AG04450 (cell line): Measurements from ENCODE around the gene TES. TPM values are rescaled to one million over a fixed set of nuclear protein-coding genes. Genes with fewer than 3 reads are reported as not detected.

Experiments
- CTCF ChIA-PET: fragments of 300-600, 350-600 bp; formaldehyde crosslinking; extraction: SDS; loops from one replicate; lab custom pipeline; 2022; ENCODE audit warnings: antibody characterized with exemption, inconsistent platforms; lab: Charles Lee
- POLR2A ChIA-PET: fragments of 350-600 bp; formaldehyde crosslinking; extraction: SDS; loops from one replicate; lab custom pipeline; 2021; ENCODE audit warnings: antibody characterized with exemption, inconsistent platforms; lab: Yijun Ruan, JAX
- DNase-seq: peaks from one replicate; pipeline ENCODE4 v3.0.0-alpha.2; 2011; ENCODE audit warnings: low read depth, low spot score
- H3K27ac ChIP-seq: one replicate; pipeline ENCODE4 v1.5.1; 2012; ENCODE audit warnings: low read depth, low read length, control low read depth
- H3K27me3 ChIP-seq: one replicate; pipeline ENCODE4 v1.6.0; 2012; ENCODE audit warnings: low read length; ENCODE audit not compliant: control insufficient read depth, insufficient read depth
- H3K4me3 ChIP-seq: 2 replicates; pipeline ENCODE4 v1.5.1; 2011; ENCODE audit warnings: mild to moderate bottlenecking, low read depth, low read length, control low read depth
- H3K9me3 ChIP-seq: 2 replicates; pipeline ENCODE4 v1.5.1; 2012; ENCODE audit warnings: low read length; ENCODE audit not compliant: control insufficient read depth, insufficient read depth
- polyA plus RNA-seq: library from polyadenylated mRNA; depleted of rRNA; stranded (reverse); fragments of >200 nt; gene quantifications from 2 replicates; pipeline ENCODE4 v1.2.3, GENCODE V29; 2011
- TF ChIP-seq, protein P1 (sequence below): IDR thresholded peaks from 2 replicates; pipeline ENCODE4 v1.5.1; 2011; ENCODE audit warnings: low read depth, low read length, control low read depth, inconsistent platforms

TES gene
- polyA plus RNA-seq, 1 experiment, result 152 TPM

DNA sequence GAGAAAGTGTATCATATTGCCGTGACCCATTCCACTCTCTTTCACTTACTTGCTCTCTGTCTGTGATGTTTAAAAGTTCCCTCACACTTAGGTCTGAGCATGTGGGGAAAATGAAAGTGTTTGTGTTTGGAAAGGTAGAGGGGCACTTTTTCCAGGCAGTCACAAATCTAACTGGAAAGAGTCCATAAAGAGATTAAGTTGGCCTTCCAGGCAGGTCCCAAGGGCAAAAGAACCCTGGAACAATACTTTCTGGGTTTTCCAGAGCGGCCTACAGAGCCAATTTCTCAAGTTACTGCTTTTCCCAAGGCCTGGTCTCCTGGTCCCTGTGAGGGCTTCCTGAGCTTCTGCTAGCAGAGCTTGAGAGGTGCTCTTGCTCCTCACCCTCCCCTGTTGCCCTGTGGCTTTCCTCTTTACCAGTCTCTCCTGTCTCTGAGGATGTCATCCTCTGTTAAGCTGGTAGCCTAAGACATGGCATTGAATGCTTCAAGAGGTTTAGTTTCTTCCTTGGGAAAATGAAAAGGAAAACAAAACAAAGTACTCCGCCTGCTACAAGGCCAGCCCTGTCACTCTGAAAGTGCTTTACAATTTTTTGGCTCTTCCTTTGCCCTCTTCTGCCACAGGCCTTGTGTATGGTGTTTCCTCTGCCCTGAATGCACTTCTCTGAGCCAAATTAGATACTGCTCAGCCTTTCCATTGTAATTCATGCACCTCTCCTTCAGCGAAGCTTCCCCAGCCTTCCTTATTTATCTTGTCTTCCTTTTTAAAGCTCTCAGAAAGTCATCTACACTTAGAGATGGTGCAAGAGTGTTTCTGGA lies 20.1 kb downstream of the TES start:
- TF ChIP-seq, protein P1, sequence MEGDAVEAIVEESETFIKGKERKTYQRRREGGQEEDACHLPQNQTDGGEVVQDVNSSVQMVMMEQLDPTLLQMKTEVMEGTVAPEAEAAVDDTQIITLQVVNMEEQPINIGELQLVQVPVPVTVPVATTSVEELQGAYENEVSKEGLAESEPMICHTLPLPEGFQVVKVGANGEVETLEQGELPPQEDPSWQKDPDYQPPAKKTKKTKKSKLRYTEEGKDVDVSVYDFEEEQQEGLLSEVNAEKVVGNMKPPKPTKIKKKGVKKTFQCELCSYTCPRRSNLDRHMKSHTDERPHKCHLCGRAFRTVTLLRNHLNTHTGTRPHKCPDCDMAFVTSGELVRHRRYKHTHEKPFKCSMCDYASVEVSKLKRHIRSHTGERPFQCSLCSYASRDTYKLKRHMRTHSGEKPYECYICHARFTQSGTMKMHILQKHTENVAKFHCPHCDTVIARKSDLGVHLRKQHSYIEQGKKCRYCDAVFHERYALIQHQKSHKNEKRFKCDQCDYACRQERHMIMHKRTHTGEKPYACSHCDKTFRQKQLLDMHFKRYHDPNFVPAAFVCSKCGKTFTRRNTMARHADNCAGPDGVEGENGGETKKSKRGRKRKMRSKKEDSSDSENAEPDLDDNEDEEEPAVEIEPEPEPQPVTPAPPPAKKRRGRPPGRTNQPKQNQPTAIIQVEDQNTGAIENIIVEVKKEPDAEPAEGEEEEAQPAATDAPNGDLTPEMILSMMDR, result no peak
- POLR2A ChIA-PET, result interaction anchor here (0.8 to 2.3 kb wide), 2 partner anchors 13 to 19 kb away, joined by 3 to 8 read pairs; partner anchors contain the start of gene TES
- peak overlapping the region; percentile 33 for H3K27ac ChIP-seq

DNA sequence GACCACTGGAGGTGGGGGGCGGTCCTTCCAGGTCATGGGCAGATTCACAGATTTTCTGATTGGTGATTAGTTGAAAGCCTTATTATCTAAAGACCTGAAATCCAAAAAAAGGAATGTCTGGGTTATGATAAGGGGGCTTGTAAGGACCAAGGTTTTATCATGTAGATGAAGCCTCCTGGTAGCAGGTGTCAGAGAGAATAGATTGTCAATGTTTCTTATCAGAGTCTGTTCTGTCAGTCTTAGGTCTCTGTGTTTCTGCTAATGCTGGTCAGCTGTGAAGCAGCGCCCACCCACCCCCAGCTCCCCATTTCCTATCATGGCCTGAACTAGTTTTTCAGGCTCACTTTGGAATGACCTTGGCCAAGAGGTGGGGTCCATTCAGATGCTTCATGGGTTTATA lies 21.2 kb downstream of the TES start:
- H3K9me3 ChIP-seq, result no peaks in the 10 kb centered on the region
- H3K27ac ChIP-seq, result peak overlapping the region; percentile 41
- no peak for DNase-seq
- TF ChIP-seq, protein P1, result no peak
- no peaks in the 10 kb centered on the region for H3K27me3 ChIP-seq
- ChIA-PET CTCF (interaction anchor here (1.2 to 4.7 kb wide), 6 partner anchors 11 to 295 kb away, joined by 3 to 82 read pairs (median 12); no protein-coding TSS in a partner anchor), POLR2A (interaction anchor here (2.3 kb wide), 1 partner anchor 21 kb away, joined by 8 read pairs; the partner anchor contains the start of gene TES)
- no peak overlapping the region for H3K4me3 ChIP-seq

More for the DNA sequence above, 20.1 kb downstream of the TES start:
- DNase-seq, result no peak
- Histone ChIP-seq H3K4me3 (no peak overlapping the region), H3K27me3 (no peaks in the 10 kb centered on the region), H3K9me3 (no peaks in the 10 kb centered on the region)
- CTCF ChIA-PET, result interaction anchor here (0.9 to 4.7 kb wide), 7 partner anchors 12 to 93 kb away, joined by 3 to 82 read pairs (median 11); no protein-coding TSS in a partner anchor

DNA sequence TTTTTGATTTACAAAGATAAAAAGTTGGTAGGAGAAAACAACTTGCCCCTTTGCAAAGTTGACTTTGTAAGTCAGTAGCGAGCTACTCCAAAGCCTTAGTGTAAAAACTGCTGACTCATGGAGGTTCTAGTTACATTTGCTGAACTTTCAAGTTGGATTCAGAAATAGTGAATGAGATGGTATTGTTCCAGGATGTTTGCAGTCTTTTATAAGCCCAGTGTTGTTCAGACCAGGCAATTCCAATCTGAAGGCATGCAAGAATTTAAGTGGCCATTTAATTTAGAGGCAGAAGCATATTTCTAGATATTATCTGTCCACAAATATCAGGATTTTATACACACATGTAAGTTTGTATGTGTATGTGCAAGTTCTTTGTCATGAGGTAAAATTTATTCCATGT lies 21.6 kb downstream of the TES start:
- DNase-seq, result no peak
- TF ChIP-seq, protein P1, result no peak
- no peak overlapping the region for H3K4me3 ChIP-seq
- H3K9me3 ChIP-seq, result no peaks in the 10 kb centered on the region
- peak overlapping the region; percentile 41 for H3K27ac ChIP-seq
- H3K27me3 ChIP-seq, result no peaks in the 10 kb centered on the region
- ChIA-PET POLR2A (interaction anchor here (0.9 to 2.3 kb wide), 2 partner anchors 21 to 55 kb away, joined by 3 to 8 read pairs; partner anchors contain the start of gene TES), CTCF (interaction anchor here (1.1 to 4.7 kb wide), 8 partner anchors 10 to 360 kb away, joined by 3 to 82 read pairs (median 12); no protein-coding TSS in a partner anchor)

DNA sequence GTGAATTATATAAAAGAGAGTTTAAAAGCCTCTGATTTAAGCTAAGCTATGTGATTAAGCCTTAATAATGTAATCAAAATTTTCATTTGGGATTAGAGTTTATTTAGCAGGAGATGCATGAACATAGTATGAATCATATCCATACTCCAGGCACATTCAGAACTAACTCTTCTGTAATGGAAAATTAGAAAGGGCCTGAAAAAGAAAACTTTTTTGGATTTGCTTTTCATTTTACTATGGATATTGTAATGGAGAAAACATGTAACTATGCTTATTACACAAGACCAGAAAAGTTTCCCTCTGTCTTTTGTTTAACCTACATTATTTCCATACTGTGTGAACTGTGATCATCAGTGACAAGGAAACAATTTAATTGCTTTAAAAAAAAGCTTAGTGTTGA lies 22.0 kb downstream of the TES start:
- no peak overlapping the region for H3K27ac ChIP-seq
- no peaks in the 10 kb centered on the region for H3K9me3 ChIP-seq
- ChIA-PET CTCF (interaction anchor here (1.1 to 4.7 kb wide), 7 partner anchors 10 to 360 kb away, joined by 3 to 82 read pairs (median 11); no protein-coding TSS in a partner anchor), POLR2A (interaction anchor here (0.9 kb wide), 1 partner anchor 56 kb away, joined by 3 read pairs; no protein-coding TSS in a partner anchor)
- no peak overlapping the region for H3K4me3 ChIP-seq
- TF ChIP-seq, protein P1, result no peak
- H3K27me3 ChIP-seq, result no peaks in the 10 kb centered on the region
- no peak for DNase-seq
